Heart left ventricle (tissue), 13 donors: ENCODE measurements around the gene ARHGAP5.

ENCODE experiments used
- POLR2A ChIP-seq, 2 donors: fragments of 450-650 bp; IDR thresholded peaks; one replicate each; pipeline ENCODE4 v1.6.1; 2017; ENCODE audit warnings: antibody characterized with exemption in 2 of 2, mild to moderate bottlenecking in 2 of 2, moderate library complexity in 2 of 2
- TF ChIP-seq, protein P1 (sequence below), 12 donors: fragments of 200-600 bp; sonication (generic) in 4 of 12; IDR thresholded peaks; one replicate each; pipeline versions ENCODE4 v1.5.0 to v1.8.0; 2018 to 2022; ENCODE audit warnings: antibody characterized with exemption in 12 of 12, mild to moderate bottlenecking in 5 of 12
- donor health status: ischemic (EF 13 %, LVEDD 7.1; RV severe dilation, severe dysfunction).
- donor health status: DM: no; HTN: yes; CAD: no.
- donor health status: DM: no; HTN: no; CAD: no.
- donor health status: ischemic (EF 25% LVEDD 6.9; RV normal size, moderate dysfunction).
- donor health status: ischemic (EF 25% LVEDD 5.7; RV mildly dilated, moderate dysfunction).
- donor health status: ischemic (EF 35%, LVEDD 5.7; RV mildly dilated, moderate dysfunction).
- donor health status: nonischemic (EF 11% LVEDD 7.7; RV severe dilation, severe dysfunction).
- donor health status: DM: yes; HTN: yes; CAD: no.
- donor health status: PGD.
- donor health status: ischemic (EF 29% LVEDD 5.4; RV normal size, mild dysfunction).
- donor health status: nonischemic (EF 23%, LVEDD 6.1; RV moderate dilation, normal function).

DNA sequence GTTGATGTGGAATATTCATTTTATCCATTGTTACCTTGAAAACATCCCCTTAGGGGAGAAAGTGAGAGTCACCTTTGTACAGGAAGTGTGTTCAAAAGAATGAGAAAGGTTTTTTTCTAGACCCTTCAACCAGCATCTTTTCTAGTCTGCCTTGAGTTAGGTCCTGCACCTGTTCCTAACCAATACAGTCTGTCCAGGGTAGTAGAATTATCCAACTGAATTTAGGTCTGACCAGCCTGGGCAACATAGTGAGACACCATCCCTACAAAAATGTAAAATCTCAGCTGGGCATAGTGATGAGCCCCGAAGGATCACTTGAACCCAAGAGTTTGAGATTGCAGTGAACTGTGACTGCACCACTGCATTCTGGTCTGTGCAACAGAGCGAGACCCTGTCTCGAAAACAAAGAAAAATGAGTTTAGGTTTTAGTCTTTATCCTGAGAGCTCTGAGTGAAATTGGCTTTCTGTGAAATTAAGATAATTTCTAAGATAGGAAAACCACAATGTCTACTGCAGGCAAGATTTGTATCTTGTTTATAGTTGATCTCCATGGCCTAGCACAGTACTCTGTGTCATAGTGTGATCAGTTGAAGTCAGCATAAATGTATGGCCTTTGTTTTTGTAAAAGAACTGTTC, 25.2 kb downstream of the ARHGAP5 start:
- TF ChIP-seq, protein P1, sequence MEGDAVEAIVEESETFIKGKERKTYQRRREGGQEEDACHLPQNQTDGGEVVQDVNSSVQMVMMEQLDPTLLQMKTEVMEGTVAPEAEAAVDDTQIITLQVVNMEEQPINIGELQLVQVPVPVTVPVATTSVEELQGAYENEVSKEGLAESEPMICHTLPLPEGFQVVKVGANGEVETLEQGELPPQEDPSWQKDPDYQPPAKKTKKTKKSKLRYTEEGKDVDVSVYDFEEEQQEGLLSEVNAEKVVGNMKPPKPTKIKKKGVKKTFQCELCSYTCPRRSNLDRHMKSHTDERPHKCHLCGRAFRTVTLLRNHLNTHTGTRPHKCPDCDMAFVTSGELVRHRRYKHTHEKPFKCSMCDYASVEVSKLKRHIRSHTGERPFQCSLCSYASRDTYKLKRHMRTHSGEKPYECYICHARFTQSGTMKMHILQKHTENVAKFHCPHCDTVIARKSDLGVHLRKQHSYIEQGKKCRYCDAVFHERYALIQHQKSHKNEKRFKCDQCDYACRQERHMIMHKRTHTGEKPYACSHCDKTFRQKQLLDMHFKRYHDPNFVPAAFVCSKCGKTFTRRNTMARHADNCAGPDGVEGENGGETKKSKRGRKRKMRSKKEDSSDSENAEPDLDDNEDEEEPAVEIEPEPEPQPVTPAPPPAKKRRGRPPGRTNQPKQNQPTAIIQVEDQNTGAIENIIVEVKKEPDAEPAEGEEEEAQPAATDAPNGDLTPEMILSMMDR (IDR thresholded peaks at IDR 0.05), result no peak
- no peak for TF ChIP-seq POLR2A (IDR thresholded peaks at IDR 0.05)
